ENCODE results near the gene KIF13A.

- no peak for TF ChIP-seq POLR2AphosphoS5 (IDR thresholded peaks at IDR 0.05; ENCODE audit: low read depth, low read length)
- TF ChIP-seq POLR2A (IDR thresholded peaks at IDR 0.05; ENCODE audit: low read depth, low read length) = no peak
- TF ChIP-seq TAF1 (IDR thresholded peaks at IDR 0.05; ENCODE audit: borderline replicate concordance, low read depth, low read length) = no peak
Observed at GRCh38 chr6:17842014-17842776, 145.2 kb downstream of the KIF13A start.

All from GM12892 (cell line).